Psoas muscle (tissue), 8 donors: ENCODE data around the gene ARSK. TPM values are rescaled to one million over a fixed set of nuclear protein-coding genes. Genes with fewer than 3 reads are reported as not detected.

Source experiments
- ATAC-seq, 4 donors: fragments of 200-7000 bp; cut with Tn5 transposase; one replicate each; pipeline ENCODE4 v1.9.1; 2020; ENCODE audit warnings: moderate library complexity in 3 of 4, mild to moderate bottlenecking in 2 of 4
- DNase-seq, 2 donors: peaks; one replicate each; pipeline ENCODE4 v3.0.0-alpha.2; 2020
- H3K27ac ChIP-seq: fragments of 200-600 bp; one replicate; pipeline ENCODE4 v1.8.0; 2022
- H3K27me3 ChIP-seq, 3 donors: fragments of 200-600 bp in 1 of 3; one replicate each; pipeline versions ENCODE4 v1.6.1 to v1.8.0; 2013 to 2022; ENCODE audit warnings: low read length in 2 of 3, mild to moderate bottlenecking in 2 of 3, moderate library complexity in 1 of 3; ENCODE audit not compliant: insufficient read depth in 3 of 3
- H3K36me3 ChIP-seq, 2 donors: fragments of 200-600 bp in 1 of 2; one replicate each; pipeline versions ENCODE4 v1.6.1 to v1.8.0; 2013 to 2022; ENCODE audit warnings: low read depth in 1 of 2, mild to moderate bottlenecking in 1 of 2, moderate library complexity in 1 of 2; ENCODE audit not compliant: insufficient read depth in 1 of 2
- H3K4me1 ChIP-seq: fragments of 200-600 bp; one replicate; pipeline ENCODE4 v1.8.0; 2022
- H3K4me3 ChIP-seq: fragments of 200-600 bp; one replicate; pipeline ENCODE4 v1.8.0; 2022; ENCODE audit warnings: mild to moderate bottlenecking
- H3K9me3 ChIP-seq: fragments of 200-600 bp; one replicate; pipeline ENCODE4 v1.8.0; 2022
- WGBS, 3 donors: extraction: QIAGEN DNeasy Blood & Tissue Kit; methylation state at CpG; one replicate each; pipeline versions ENCODE4 v1.1.6 to v1.1.7; 2013; 5-methylcytosine and 5-hydroxymethylcytosine counted together
- intact Hi-C, 2 donors: fragments of 100-400 bp; cut with DNase I; formaldehyde crosslinking; loops; one replicate each; pipeline versions ENCODE4 v1.11.0 to v1.14.2; 2022
- polyA plus RNA-seq, 3 donors: library from polyadenylated mRNA; stranded (reverse); fragments of 200-250 nt; gene quantifications; one replicate each; pipeline ENCODE4 v1.2.3, GENCODE V29; 2013
- total RNA-seq, 4 donors: library from RNA; stranded (reverse); fragmentation: NEBNext Ultra II Directional in 2 of 4; extraction: Animal tissue kit (Norgen Biotek cat#: 25700) in 2 of 4; gene quantifications; one replicate each; pipeline versions ENCODE4 v1.2.1 to v1.2.4, GENCODE V29; 2021 to 2023
- TF ChIP-seq, protein P1 (sequence below): fragments of 200-600 bp; IDR thresholded peaks from one replicate; pipeline ENCODE4 v1.8.0; 2022; ENCODE audit warnings: antibody characterized with exemption
- donor health status: healthy with polysubstance abuse.
- donor health status: DM: no; HTN: no; CAD: no; lungs with moderate emphysema.
- donor health status: Bipolar disorder and iron deficiency.
- donor health status: healthy.
- donor health status: DM: yes; HTN: yes; CAD: no.
- donor health status: DM: no; HTN: no; CAD: no.
- donor health status: DM: no; HTN: no; CAD: no.
- donor health status: DM: yes; HTN: yes; CAD: no.

The ARSK gene
- total and polyA plus RNA-seq, 7 donors, result 1.6 to 8.5 (median 2.0) TPM

DNA sequence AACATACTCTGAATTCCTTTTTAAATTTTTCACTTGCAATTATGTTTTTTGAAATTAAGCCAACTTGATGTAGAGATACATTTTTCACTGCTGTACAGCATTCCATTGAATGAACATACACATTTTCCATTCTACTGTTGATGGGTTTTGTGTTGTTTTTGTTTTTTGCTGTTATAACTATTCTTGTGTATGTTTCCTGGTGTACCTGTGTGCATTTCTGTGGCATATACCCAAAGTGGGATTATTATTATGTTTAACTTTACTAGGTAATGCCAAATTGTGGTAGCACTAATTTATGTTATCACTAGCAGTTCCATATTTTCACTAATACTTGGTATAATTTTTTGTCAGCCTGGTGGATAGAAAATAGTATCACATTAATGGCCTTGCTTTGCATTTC, 94.4 kb downstream of the ARSK start:
- DNase-seq (no peak), ATAC-seq (no peak)
- no peaks in the 10 kb centered on the region for H3K27me3 ChIP-seq
- H3K4me1 ChIP-seq, result peaks cover 4% of the 10 kb centered on the region
- intact Hi-C loops, result loop anchor here (5.0 to 10.0 kb wide), 5 partner anchors 83 to 956 kb away; partner anchors contain the start of gene RHOBTB3 (in 1 of the 2)
- H3K4me3 ChIP-seq, result no peak overlapping the region
- H3K9me3 ChIP-seq, result no peaks in the 10 kb centered on the region
- peaks cover 0 to 22% of the 10 kb centered on the region in 2 donors for H3K36me3 ChIP-seq
- TF ChIP-seq, protein P1, sequence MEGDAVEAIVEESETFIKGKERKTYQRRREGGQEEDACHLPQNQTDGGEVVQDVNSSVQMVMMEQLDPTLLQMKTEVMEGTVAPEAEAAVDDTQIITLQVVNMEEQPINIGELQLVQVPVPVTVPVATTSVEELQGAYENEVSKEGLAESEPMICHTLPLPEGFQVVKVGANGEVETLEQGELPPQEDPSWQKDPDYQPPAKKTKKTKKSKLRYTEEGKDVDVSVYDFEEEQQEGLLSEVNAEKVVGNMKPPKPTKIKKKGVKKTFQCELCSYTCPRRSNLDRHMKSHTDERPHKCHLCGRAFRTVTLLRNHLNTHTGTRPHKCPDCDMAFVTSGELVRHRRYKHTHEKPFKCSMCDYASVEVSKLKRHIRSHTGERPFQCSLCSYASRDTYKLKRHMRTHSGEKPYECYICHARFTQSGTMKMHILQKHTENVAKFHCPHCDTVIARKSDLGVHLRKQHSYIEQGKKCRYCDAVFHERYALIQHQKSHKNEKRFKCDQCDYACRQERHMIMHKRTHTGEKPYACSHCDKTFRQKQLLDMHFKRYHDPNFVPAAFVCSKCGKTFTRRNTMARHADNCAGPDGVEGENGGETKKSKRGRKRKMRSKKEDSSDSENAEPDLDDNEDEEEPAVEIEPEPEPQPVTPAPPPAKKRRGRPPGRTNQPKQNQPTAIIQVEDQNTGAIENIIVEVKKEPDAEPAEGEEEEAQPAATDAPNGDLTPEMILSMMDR, result no peak
- H3K27ac ChIP-seq, result no peak overlapping the region

DNA sequence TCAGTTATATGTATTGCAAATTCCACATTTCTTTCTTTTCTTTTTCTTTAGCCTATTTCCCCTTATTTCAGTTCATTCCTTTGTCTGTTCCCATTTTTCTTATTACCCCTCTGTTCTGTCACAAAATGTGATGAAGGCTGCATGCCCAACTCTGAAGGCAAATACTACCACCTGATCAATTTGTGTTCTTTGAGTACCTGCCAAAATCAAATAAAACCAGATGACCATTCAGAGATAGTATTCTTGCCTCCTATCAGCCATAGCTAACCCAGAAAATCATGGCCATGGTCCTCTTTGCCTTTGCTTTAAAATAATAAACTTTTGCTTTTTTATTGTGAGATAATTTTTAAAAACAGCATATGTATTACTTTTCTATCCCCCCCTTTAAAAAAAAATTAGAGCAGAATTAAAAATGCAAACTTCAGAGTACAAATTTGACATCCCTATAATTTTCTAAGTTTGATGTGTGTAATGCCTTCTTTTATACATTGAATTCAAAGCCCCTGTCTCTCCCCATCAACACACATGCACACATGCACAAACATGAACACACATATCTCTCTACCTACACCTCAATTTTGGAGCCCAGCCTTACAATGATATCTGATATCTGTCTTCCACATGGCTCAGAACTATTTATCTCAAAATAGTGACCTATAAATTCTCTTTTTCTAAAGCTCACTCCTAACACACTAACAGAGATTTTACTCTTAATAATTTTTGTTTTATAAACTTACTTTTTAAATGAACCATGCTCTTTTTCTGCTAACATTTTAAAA, 95.1 kb downstream of the ARSK start:
- Histone ChIP-seq H3K9me3 (no peaks in the 10 kb centered on the region), H3K27me3 (no peaks in the 10 kb centered on the region), H3K36me3 (peaks cover 0 to 29% of the 10 kb centered on the region in 2 donors), H3K4me1 (peaks cover 4% of the 10 kb centered on the region), H3K4me3 (no peak overlapping the region), H3K27ac (peak overlapping the region; percentile 7)
- TF ChIP-seq, protein P1, result no peak
- DNase-seq (no peak), ATAC-seq (no peak)
- intact Hi-C loops, result loop anchor here (5.0 to 10.0 kb wide), 5 partner anchors 82 to 955 kb away; partner anchors contain the start of gene RHOBTB3 (in 1 of the 2)

DNA sequence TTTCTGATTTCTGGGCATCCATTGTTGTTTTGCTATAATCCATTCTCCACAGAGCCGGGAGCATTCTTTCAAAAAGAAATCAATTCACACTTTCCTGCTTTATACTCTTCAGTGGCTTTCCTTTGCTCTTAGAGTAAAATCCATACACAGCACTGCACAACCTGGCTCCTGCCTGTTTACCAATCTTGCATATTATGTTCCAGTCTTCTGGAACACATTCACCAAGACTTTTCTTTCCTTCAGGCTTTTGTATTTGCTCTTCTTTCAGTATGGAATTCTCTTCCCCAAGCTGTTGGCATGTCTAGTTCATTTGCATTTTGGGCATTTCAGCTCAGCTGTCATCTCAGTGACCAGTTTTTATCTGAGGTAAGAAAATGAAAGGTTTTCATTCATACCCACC, 97.9 kb downstream of the ARSK start:
- no peaks in the 10 kb centered on the region for H3K9me3 ChIP-seq
- no peaks in the 10 kb centered on the region for H3K27me3 ChIP-seq
- WGBS, 3 donors, result 45 to 62% (median 47%) methylated on average over 1 of the region's 1 CpG
- H3K4me3 ChIP-seq, result no peak overlapping the region
- TF ChIP-seq, protein P1, result no peak
- no peak overlapping the region for H3K27ac ChIP-seq
- peaks cover 0 to 44% of the 10 kb centered on the region in 2 donors for H3K36me3 ChIP-seq
- peaks cover 4% of the 10 kb centered on the region for H3K4me1 ChIP-seq
- intact Hi-C loops, result no loop called here
- DNase-seq (no peak), ATAC-seq (no peak)

DNA sequence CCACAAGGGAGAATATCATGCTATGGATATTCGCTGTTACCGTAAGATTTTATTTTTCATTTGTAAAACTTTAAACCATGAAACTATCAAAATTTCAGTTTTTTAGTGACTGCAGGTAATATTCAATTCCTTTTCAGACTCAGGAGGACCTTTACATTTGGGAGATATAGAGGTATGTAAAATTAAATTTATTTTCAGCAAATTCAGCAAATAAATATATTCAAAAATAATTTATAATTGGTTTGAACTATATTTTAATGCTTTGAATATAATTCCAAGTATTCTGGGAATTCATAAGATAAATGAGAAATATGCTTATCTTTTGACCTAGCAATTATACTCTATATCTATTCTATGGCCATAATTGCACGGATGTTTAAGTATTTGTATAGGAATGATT, 99.3 kb downstream of the ARSK start:
- Histone ChIP-seq H3K27ac (no peak overlapping the region), H3K4me3 (no peak overlapping the region), H3K4me1 (peaks cover 4% of the 10 kb centered on the region), H3K36me3 (peaks cover 0 to 48% of the 10 kb centered on the region in 2 donors), H3K9me3 (no peaks in the 10 kb centered on the region), H3K27me3 (no peaks in the 10 kb centered on the region)
- TF ChIP-seq, protein P1, result no peak
- ATAC-seq (no peak), DNase-seq (no peak)
- intact Hi-C loops, result no loop called here
- WGBS, 3 donors, result 97 to 98% (median 98%) methylated on average over 3 of the region's 3 CpGs

Other genes with a start within 250 kb of the ARSK start
- gene FAM81B, start 163.7 kb upstream of the ARSK start, total RNA-seq, result not detected
- not detected for gene FAM81B, start 163.7 kb upstream of the ARSK start, polyA plus RNA-seq
- gene SKIC3, start 124 bp upstream of the ARSK start, total RNA-seq, result 10 to 100 TPM; 44.4 to 71.2 (median 50.9) TPM
- 10 to 100 TPM; 13.1 to 26.5 (median 13.3) TPM for gene SKIC3, start 124 bp upstream of the ARSK start, polyA plus RNA-seq
- under 1 TPM in 2 of 4 donors, not detected in 2; 0.10 to 0.29 TPM for gene GPR150, start 65.0 kb downstream of the ARSK start, total RNA-seq
- under 1 TPM; 0.18 to 0.64 (median 0.35) TPM for gene GPR150, start 65.0 kb downstream of the ARSK start, polyA plus RNA-seq
- 1 to 10 TPM; 3.2 to 3.9 (median 3.7) TPM for gene RFESD, start 91.7 kb downstream of the ARSK start, total RNA-seq
- 1 to 10 TPM; 4.0 to 6.0 (median 4.7) TPM for gene RFESD, start 91.7 kb downstream of the ARSK start, polyA plus RNA-seq
- gene SPATA9, start 127.9 kb downstream of the ARSK start, total RNA-seq, result under 1 TPM in 1 of 4 donors, not detected in 3; 0.22 TPM
- under 1 TPM in 2 of 3 donors, not detected in 1; 0.22 to 0.53 TPM for gene SPATA9, start 127.9 kb downstream of the ARSK start, polyA plus RNA-seq
- 10 to 100 TPM; 44.0 to 86.0 (median 62.8) TPM for gene RHOBTB3, start 176.2 kb downstream of the ARSK start, total RNA-seq
- 10 to 100 TPM; 19.0 to 53.2 (median 21.4) TPM for gene RHOBTB3, start 176.2 kb downstream of the ARSK start, polyA plus RNA-seq